Adrenal gland (tissue), 5 donors: ENCODE data around the gene INSR.

Source experiments
- CTCF ChIP-seq, 6 experiments: fragments of 450-650 bp in 4 of 6; fragments of 200-600 bp in 2 of 6; sonication (generic) in 1 of 6; IDR thresholded peaks; 1 replicate in 5 of 6; 2 replicates in 1 of 6; pipeline versions ENCODE4 v1.5.1 to v1.8.0; 2016 to 2021; ENCODE audit warnings: antibody characterized with exemption in 6 of 6, mild to moderate bottlenecking in 2 of 6, moderate library complexity in 1 of 6
- POLR2A ChIP-seq, 2 donors: fragments of 450-650 bp; IDR thresholded peaks; one replicate each; pipeline ENCODE4 v1.6.1; 2017; ENCODE audit warnings: antibody characterized with exemption in 2 of 2, mild to moderate bottlenecking in 2 of 2, moderate library complexity in 1 of 2
- donor health status: DM: no; HTN: no; CAD: no.

- TF ChIP-seq CTCF (IDR thresholded peaks at IDR 0.05) (no peak), POLR2A (IDR thresholded peaks at IDR 0.05) (peak in 1 of 2 donors; percentile 27)
Measured at GRCh38 chr19:7211191-7211951, 82.8 kb downstream of the INSR start.
